Posterior vena cava (tissue), 2 donors: Measurements from ENCODE around the gene MAP4K3. TPM values are rescaled to one million over a fixed set of nuclear protein-coding genes. Genes with fewer than 3 reads are reported as not detected.
"Not testable (repeated sequence)": the region's sequence is repeated elsewhere in the genome, so short reads cannot be mapped to it uniquely, and the experiment has no call there.

Source experiments
- DNase-seq: peaks from one replicate; pipeline ENCODE4 v3.0.0-alpha.2; 2020; ENCODE audit warnings: low spot score
- intact Hi-C, 2 donors: fragments of 100-400 bp; cut with DNase I; formaldehyde crosslinking; loops; one replicate each; pipeline versions ENCODE4 v1.14.1 to v1.14.2; 2022 to 2023
- total RNA-seq, 2 donors: library from RNA; stranded (reverse); fragmentation: NEBNext Ultra II Directional; extraction: Animal tissue kit (Norgen Biotek cat#: 25700); gene quantifications; one replicate each; pipeline ENCODE4 v1.2.1, GENCODE V29; 2021
- donor health status: DM: yes; HTN: yes; CAD: no.
- donor health status: DM: yes; HTN: yes; CAD: no.

MAP4K3 gene
- total RNA-seq, 2 donors from 2014 or later = 24.7 to 47.4 TPM

DNA sequence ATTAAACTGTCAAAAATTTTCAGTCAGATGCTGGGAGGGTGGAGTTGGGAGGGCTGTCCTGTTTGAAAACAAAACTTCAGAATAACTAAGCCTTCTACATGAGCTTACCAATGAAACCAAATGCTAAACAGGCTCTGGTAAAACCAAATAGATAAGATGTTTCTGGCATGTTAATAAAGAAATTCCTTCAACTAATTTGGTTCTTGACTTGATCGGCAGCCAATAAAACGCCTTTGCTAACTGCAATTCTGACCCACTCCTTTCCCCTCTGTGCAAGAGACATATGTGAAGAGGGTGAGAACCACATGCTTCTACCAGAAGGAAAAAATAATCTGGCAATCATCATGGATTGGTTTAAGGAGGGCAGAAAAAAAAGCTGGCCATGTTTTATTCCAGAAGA is 20.9 kb downstream of the MAP4K3 start:
- DNase-seq = no peak
- intact Hi-C loops = no loop called here

DNA sequence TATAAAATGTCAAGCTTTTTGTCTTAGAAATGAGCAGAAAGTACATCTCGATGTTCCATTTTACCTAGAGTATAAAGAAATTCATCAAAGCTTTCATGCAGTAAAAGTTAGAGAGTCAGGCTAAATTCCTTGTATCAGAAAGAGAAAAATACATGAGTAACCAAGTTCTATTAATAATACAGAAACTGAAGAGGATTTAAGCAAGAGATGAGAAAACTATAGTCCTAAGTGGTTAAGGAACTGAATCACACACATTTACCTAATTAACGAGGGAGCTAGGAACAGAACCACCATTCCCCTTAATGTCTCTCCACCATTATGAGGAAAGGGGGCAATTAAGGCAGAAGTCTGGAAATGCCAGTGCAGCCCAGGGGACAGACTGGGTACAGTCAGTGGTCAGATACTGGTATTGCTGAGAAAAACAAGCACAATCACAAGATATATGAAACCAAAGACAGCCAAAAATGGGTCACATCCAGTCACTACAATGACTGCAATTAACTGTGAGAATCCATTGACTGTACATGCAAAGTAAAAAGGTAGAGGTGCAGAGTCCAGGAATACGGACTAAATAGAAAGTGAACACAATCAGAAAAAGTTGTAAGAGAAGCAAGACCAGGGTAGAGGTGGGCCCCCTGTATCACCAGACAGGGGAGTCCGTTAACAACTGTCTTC is 23.9 kb downstream of the MAP4K3 start:
- no peak for DNase-seq
- intact Hi-C loops = no loop called here

DNA sequence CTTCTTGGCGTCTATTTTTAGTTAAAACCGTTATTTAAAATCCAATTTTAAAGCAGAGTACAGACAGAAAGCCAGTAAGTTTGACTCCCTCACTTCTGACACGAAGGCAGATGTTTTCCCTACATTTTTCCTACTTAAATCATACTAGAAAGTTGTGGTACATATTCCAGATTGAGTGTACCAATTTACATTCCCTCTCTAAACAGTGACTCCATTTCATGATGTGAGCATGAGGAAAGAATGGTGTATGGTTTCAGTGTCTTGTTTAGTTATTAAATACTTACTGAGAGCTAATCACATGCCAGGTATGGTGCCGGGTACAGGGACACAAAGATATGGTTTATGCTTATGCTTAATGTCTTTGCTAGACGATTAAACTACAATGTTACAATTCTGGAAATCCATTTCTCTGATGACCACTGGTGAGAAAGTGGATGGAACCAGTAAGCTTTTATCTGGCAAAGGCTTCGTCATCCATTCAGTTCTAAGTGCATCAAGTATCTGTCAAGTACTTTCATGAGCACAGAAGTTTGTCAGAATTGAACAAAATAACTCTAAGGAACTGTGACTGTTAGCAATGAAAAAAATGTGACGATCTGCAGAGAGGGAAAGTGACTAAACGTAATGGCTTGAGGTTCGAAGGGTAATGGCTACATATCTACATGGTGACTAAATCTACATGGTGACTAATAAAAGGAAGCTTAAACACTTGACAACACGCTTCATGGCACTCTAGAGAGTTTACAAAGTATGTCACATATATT is 25.7 kb downstream of the MAP4K3 start:
- intact Hi-C loops = no loop called here
- no peak for DNase-seq

DNA sequence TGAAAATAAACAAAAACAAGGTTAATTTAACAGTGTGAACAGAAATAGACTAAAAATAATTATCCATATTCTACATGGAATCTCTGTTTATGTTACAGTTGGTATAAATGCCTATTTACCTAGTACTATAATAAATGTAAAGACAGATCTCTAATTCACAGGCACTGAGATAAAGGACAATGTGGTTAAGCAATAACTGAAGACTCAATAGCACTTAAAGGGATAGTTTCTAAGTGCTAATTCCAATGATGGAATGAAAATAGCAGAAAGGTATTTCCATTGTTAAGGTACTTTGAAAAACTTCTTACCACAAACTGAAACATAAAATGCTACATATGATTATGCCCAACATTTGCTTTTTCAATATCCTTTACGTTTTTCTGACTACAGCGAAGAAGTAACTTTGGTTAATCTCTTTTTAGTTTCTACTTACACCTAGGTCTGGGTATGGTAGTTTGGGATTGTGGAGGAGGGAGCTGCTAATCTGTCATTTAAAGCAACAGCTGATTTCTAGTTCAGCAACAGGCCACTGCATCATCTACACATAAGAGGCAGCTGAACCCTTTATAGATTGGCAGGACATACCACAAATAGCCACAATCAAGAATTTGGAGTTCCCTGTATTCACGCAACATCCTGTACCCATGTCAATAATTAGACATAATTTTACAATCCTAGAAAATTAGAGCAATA is 27.2 kb downstream of the MAP4K3 start:
- intact Hi-C loops = no loop called here

DNA sequence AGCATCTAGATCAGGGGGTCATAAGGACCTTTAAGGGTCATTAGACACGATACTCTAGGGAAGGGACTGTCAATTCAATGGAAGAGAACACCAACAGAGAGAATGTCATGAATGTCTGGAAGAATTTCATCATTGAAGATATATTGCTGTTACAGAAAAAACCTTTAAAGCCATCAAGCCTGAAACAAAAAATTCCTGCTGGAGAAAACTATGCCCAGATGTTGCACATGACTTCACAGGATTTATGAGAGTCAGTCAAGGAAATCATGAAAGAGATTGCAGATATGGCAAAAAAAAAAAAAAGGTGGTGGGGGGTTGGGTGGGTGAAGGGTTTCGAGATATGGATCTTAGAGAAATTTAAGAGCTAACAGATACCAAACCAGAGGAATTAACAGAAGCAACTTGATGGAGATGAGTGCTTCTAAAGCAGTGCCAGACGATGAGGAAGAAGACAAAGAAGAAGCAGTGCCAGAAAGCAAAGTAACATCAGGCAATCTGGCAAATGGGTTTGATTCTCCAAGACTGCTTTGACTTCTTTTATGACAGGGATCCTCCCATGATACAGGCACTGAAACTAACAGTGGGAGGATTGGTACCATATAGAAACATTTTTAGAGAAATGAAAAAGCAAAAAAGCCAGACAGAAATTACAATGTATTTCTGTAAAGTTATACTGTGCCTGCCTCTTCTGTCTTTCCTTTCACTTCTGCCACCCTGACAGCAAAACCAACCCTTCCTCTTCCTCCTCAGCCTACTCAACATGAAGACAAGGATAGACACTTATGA is 28.5 kb downstream of the MAP4K3 start:
- intact Hi-C loops = no loop called here
- DNase-seq = no peak

More for the DNA sequence above, 27.2 kb downstream of the MAP4K3 start:
- DNase-seq = no peak

DNA sequence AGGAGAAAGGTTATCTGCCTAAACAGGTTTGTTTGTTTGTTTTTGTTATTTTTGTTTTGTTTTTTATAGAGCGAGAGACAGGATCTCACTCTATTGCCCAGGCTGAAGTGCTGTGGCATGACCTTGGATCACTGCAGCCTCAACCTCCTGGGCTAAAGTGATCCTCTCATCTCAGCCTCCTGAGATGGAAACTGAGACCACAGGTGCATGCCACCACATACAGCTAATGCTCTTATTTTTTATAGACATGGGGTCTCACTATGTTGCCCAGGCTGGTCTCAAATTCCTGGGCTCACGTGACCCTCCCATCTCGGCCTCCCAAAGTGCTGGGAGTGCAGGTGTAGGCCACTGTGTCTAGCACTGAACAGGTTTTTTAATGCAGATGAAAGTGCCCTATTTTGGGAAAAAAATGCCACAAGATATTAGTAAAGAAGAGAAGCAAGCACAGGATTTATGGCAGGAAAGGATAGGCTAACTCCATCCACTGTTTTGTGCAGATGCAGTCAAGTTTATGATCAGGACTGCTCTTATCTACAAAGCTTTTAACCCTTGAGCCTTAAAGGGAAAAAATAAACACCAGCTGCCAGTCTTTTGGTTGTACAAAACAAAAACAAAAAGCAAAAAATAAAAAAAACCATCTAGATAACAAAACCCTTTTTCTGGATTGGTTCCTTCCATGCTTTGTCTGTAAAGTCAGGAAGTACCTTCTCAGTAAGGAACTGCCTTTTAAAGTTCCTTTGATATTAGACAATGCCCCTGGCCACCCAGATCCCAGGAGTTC is 29.4 kb downstream of the MAP4K3 start:
- intact Hi-C loops = no loop called here
- no peak for DNase-seq

DNA sequence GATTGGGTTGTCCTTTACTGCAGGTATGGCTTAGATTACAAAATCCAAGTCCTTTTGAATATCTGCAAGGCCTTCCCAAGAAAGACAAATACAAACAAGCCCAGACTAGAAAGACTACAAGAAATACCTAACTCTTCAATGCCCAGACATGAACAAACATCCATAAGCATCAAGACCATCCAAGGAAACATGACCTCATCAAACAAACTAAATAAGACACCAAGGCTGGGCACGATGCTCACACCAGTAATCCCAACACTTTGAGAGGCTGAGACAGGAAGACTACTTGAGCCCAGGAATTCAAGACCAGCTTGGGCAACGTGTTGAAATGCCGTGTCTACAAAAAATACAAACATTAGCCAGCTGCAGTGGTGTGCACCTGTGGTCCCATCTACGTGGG is 31.7 kb downstream of the MAP4K3 start:
- intact Hi-C loops = no loop called here
- no peak for DNase-seq

DNA sequence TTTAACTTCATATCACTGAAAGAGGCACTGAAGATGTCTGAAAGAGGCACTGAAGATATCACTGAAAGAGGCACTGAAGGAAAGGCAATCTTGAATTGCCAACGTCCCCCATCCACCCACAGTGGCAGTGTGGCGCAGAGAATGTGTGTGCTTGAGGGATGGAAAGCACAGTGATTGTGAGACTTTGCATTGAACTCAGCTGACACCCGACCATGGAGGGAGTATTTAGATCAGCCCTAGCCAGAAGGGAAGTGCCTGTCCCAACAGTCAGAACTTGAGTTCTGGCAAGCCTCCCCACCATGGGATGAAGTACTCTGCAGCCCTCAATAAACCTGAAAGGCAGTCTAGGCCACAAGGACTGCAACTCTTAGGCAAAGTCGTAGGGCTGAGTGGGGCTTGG is 33.8 kb downstream of the MAP4K3 start:
- DNase-seq = no peak

DNA sequence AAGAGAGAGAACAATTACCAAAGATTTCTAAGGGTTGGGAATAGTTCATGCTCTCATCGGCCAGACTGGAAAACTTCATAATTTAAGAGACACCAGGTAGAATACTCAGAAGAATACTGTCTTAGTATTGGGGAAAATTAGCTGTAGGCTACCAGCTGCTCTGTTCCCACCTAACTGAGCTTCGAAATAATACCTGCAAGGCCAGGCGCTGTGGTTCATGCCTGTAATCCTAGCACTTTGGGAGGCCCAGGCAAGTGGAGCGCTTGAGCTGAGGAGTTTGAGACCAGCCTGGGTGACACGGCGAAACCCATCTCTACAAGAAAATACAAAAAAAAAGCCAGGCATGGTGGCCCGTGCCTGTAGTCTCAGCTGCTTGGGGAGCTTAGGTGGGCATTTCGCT is 35.8 kb downstream of the MAP4K3 start:
- DNase-seq = no peak
- intact Hi-C loops = no loop called here

More for the DNA sequence above, 33.8 kb downstream of the MAP4K3 start:
- intact Hi-C loops = loop anchor here in 1 of 2 donors (2.0 kb wide), 1 partner anchor 17 kb away; no protein-coding TSS in a partner anchor

DNA sequence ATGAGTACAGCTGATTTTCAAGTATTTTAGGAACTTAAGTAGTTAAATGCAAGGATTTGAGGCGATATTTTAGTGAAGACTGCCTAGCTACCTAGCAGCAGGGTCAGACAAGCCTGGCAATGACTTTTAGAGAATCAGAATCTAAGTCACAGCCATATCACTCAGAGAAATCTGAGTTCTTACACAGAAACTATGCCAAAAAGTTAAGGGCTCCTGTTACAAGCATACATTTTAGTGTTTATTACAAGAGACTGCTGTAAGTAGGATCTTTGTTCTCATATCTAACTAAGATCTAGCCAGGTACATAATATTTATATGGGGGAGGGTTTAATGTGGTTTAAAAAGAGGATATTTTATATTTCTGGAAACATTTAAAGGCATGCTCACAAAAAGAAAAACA is 37.5 kb downstream of the MAP4K3 start:
- DNase-seq = no peak
- intact Hi-C loops = no loop called here

DNA sequence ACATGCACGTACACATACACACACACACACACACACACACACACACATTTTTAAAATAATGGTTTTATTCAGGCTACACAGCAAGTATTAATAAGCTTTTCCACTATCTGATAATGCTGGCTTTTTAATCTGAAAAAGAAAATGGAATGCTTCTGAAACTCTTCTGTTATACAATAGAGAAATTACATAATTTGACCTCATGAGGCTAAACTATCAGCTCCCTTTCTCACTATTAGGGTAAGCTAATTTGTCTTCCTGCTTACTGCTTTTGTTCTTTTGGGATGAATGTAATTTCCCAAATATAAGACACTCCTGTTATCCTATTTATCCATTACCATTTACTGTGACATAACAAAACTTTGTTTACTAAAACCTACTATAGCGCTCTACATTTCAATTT is 41.8 kb downstream of the MAP4K3 start:
- intact Hi-C loops = no loop called here
- DNase-seq = no peak

DNA sequence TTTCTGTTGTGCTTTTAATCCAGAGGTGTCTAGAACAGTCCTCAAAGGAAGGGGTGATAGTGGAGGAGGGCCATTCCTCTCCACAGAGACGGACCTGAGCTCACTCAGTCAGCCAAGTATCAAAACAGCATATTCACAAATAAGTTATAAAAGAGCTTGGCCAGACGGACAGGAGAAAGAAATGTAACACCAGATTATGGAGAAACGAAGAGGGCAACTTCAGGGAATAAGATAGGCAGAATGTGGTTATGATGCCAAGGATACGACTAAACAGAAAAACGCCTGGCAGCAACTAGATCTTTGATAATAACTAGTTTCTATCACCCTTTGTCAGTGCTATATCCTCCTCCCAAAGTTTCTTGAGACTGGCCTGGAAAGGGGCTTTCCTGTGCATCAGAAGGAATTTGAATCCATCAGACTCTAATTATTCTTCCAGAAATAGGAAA is 42.5 kb downstream of the MAP4K3 start:
- intact Hi-C loops = no loop called here

DNA sequence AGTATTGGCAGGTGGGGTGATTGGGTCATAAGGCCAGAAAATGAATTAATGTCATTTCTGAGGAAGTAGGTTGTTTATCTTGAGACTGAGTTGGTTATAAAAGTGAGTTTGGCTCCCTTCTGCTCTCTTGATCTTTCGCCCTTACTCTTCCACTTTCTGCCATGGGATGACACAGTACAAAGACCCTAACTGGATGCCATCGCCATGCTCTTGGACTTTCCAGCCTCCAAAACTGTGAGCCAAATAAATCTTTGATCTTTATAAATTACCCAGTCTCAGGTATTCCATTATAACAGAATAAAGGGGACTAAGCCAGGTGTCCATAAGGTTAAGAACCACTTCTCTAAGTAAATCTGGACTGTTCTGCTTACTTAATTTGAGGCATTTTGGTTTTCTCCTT is 44.4 kb downstream of the MAP4K3 start:
- intact Hi-C loops = no loop called here
- DNase-seq = no peak

More for the DNA sequence above, 42.5 kb downstream of the MAP4K3 start:
- no peak for DNase-seq

DNA sequence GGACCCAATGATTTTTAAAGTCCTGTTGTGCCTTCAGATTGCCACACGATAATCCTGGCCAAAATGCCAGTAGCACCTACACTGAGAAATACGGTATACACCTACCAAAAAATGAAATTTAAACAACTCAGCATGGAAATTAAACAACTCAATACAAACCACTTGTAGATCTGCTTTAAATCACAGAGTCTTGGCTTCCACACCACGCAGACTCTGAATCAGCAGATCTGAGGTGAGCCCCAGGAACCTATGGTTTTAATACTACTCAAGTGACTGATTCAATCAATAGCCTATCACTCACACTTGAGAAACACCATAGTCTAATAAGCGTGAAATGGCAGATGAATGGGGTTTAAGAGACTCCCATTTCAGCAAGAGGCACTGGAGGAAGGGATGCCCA is 46.9 kb downstream of the MAP4K3 start:
- no peak for DNase-seq
- intact Hi-C loops = no loop called here

DNA sequence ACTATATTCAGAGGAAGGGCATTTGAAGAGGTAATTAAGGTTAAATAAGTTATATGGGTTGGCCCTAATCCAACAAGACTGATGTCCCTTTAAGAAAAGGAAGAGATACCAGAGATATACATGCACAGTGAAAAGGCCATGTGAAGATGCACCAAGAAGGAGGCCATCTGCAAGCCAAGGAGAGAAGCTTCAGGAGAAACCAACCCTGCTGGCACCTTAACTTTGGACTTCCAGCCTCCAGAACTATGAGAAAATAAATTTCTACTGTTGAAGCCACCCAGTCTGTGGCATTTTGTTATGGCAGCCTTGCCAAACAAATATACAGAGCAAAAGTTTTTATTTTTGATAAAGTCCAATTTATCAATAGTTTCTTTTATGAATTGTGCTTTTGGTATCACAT is 51.0 kb downstream of the MAP4K3 start:
- no peak for DNase-seq
- intact Hi-C loops = no loop called here

DNA sequence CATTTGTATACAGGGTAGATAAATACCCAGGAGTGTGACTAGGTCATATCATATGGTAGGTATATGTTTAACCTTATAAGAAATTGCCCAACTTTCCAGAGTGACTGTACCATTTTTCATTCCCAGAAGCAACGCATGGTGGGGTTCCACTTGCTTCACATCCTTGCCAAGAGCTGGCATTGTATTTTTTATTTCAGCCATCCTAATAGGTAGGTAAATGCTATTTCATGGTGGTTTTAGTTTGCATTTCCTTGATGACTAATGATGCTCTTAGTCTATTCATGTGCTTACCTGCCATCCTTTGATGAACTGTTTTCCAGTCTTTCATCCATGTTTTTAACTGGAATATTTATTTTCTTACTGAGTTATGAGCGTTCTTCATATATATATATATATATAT is 51.9 kb downstream of the MAP4K3 start:
- DNase-seq = no peak
- intact Hi-C loops = no loop called here

DNA sequence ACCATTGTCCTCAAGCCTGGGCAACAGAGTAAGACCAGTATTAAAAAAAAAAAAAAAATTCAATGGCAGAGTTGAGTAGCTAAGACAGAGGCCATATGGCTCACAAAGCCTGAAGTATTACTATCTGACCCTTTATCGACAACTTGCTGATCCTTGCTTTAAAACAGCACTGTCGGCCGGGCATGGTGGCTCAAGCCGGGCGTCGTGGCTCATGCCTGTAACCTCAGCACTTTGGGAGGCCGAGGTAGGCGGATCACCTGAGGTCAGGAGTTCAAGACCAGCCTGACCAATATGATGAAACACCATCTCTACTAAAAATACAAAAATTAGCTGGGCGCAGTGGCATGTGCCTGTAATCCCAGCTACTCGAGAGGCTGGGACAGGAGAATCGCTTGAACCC is 53.0 kb downstream of the MAP4K3 start:
- intact Hi-C loops, DNase-seq: not testable (repeated sequence)

DNA sequence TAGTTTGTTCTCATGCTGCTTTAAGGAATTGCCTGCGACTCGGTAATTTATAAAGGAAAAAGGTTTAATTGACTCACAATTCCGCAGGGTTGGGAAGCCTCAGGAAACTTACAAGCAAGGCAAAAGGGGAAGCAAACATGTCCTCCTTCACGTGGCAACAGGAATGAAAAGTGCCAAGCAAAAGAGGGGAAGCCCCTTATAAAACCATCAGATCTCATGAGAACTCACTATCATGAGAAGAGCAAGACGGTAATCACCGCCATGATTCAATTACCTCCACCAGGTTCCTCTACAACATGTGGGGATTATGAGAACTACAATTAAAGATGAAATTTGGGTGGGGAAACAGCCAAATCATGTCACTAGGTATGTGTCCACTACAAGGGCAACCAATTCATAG is 53.9 kb downstream of the MAP4K3 start:
- no peak for DNase-seq
- intact Hi-C loops = no loop called here

DNA sequence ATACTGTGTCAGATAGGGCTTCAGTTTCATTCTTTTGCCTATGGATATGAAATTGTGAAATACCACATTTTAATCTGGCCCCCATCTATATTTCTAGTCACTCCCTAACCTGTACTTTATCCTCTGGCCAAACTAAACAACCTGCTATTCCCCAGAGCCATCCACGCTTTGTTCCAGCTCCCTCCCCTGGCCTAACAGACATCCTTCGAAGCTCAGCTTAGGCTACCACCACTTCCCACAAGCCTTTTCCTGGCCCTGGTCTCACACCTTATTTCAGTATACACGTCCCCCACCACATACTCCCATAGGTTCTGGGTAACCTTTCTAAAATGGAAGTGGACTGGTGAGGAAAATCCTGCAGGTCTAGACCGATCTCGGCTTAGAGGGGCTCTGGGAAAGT is 55.4 kb downstream of the MAP4K3 start:
- DNase-seq = no peak
- intact Hi-C loops = no loop called here
